WERI-Rb-1 (cell line): ENCODE data around the gene SEMA3B.
"Not testable (repeated sequence)": the region's sequence is repeated elsewhere in the genome, so short reads cannot be mapped to it uniquely, and the experiment has no call there.

Experiments
- DNase-seq: peaks from one replicate; pipeline ENCODE4 v3.0.0-alpha.2; 2020
- H3K27ac ChIP-seq: fragments of 250-450 bp; sonication (Bioruptor Pico); 2 replicates; pipeline ENCODE4 v1.5.1; 2020; ENCODE audit warnings: mild to moderate bottlenecking, moderate library complexity
- H3K27me3 ChIP-seq: fragments of 250-450 bp; sonication (Bioruptor Pico); 2 replicates; pipeline ENCODE4 v1.5.1; 2021; ENCODE audit warnings: mild to moderate bottlenecking, low read depth, moderate library complexity; ENCODE audit not compliant: insufficient read depth, severe bottlenecking
- H3K36me3 ChIP-seq: fragments of 250-450 bp; sonication (Bioruptor Pico); 2 replicates; pipeline ENCODE4 v1.5.1; 2020; ENCODE audit warnings: mild to moderate bottlenecking, moderate library complexity
- H3K4me3 ChIP-seq: 2 replicates; pipeline ENCODE4 v1.5.1; 2011; ENCODE audit warnings: low read depth, mild to moderate bottlenecking, control low read depth, low read length
- H3K9me3 ChIP-seq: fragments of 250-450 bp; sonication (Bioruptor Pico); 2 replicates; pipeline ENCODE4 v1.5.1; 2021; ENCODE audit warnings: mild to moderate bottlenecking, moderate library complexity; ENCODE audit not compliant: severe bottlenecking
- TF ChIP-seq, protein P1 (sequence below): IDR thresholded peaks from 2 replicates; pipeline ENCODE4 v1.5.1; 2011; ENCODE audit warnings: low read depth, mild to moderate bottlenecking, control low read depth, inconsistent platforms, low read length

Gene SEMA3B

DNA sequence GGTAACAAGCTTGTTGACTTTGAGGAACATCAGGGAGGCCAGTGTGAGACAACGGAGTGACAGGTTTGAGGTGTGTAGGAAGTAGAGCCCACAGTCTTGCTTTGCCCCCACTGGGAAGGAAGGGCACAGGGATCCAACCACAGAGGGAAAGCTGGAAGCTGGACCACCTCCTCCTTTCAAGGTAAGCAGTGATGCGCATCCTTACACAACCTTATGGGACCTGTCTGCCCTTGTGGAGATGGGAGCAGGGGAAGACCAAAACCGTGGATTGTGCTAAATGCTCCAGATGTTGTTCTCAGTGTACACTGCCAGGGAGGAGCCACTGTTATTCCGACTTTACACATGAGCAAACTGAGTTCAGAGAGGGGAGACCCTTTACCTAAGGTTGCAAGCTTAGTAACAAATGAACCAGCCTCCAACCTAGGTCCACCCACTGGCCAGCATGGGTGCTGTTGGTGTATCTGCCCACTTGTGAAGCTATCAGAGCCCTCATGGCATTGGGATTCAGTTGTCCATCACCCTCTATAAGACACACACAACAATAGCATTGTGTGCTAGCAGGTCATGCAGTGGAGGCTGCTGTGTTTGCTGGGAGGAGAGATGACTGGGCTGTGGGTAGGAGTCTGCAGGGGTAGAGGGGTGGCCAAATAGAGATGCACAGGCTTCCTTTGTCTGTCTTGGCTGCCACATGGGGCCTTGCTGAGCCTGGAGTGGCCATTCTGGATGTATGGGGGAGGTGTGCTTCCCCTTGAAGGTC, 9.4 kb downstream of the SEMA3B start:
- H3K27me3 ChIP-seq, result peaks cover 2% of the 10 kb centered on the region
- TF ChIP-seq, protein P1, sequence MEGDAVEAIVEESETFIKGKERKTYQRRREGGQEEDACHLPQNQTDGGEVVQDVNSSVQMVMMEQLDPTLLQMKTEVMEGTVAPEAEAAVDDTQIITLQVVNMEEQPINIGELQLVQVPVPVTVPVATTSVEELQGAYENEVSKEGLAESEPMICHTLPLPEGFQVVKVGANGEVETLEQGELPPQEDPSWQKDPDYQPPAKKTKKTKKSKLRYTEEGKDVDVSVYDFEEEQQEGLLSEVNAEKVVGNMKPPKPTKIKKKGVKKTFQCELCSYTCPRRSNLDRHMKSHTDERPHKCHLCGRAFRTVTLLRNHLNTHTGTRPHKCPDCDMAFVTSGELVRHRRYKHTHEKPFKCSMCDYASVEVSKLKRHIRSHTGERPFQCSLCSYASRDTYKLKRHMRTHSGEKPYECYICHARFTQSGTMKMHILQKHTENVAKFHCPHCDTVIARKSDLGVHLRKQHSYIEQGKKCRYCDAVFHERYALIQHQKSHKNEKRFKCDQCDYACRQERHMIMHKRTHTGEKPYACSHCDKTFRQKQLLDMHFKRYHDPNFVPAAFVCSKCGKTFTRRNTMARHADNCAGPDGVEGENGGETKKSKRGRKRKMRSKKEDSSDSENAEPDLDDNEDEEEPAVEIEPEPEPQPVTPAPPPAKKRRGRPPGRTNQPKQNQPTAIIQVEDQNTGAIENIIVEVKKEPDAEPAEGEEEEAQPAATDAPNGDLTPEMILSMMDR, result no peak
- H3K9me3 ChIP-seq, result no peaks in the 10 kb centered on the region
- H3K4me3 ChIP-seq, result no peak overlapping the region
- no peak overlapping the region for H3K27ac ChIP-seq
- no peaks in the 10 kb centered on the region for H3K36me3 ChIP-seq
- DNase-seq, result no peak

DNA sequence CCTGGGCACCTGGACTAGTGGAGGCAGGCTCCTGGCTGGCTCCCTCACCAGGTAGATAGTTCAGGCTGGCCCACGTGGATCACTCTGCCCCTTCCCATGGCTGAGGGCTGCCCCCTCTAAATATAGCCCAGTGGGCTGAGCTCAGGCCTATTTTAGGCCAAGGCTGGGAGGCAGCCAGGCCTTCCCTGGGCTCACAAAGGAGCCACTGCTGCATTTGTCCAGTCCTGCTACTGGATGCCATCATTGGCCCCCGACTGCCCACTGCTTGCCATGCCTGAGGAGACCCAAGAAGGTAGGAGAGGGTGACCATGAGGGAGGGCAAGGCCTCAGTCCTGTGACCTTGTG, 9.9 kb downstream of the SEMA3B start, which contains the start of gene LSMEM2:
Gene LSMEM2, plus strand, starts transcription at position 208 of the 345 bp plus-strand sequence. Its CDS starts 27 bp downstream, at position 235.
- Histone ChIP-seq H3K27ac (no peak within 1 kb of the TSS), H3K36me3 (no peaks in the 10 kb centered on the region), H3K27me3 (no peaks in the 10 kb centered on the region), H3K9me3 (no peaks in the 10 kb centered on the region), H3K4me3 (no peak within 1 kb of the TSS)
- TF ChIP-seq, protein P1, result no peak
- no peak for DNase-seq

DNA sequence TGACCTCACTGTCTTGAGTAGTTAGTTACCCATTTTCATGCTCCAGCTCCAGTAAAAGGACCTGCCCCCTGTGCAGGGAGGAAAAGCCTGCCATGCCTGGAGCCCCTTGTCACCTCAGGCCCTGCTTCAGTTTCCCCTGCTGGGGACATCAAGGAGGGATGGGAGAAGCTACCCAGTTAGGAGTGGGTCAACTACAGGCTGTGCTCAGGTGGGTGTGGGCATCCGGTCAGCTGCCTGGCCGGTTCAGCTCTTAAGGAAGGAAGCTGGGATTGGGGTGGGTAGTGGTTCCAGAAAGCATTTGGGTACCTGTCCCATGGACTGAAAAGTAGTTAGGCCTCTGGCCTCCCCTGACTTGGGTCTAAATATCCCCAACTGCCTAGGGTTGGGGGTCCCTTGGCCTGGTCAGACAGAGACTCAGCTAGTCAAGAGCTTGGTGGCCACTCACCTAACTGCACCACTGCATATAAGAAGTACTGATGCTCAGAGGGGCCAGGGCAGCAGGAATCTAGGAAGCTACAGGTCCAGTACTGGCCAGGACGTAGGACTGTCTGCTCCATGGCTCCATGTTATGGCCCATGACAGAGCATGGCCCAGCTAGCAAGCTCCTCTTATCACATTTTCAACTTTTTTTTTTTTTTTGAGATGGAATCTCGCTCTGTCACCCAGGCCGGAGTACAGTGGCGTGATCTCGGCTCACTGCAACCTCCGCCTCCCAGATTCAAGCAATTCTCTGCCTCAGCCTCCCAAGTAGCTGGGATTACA, 10.5 kb downstream of the SEMA3B start:
- Histone ChIP-seq H3K27ac (no peak overlapping the region), H3K36me3 (no peaks in the 10 kb centered on the region), H3K9me3 (no peaks in the 10 kb centered on the region), H3K27me3 (no peaks in the 10 kb centered on the region), H3K4me3 (no peak overlapping the region)
- TF ChIP-seq, protein P1, result no peak
- no peak for DNase-seq

DNA sequence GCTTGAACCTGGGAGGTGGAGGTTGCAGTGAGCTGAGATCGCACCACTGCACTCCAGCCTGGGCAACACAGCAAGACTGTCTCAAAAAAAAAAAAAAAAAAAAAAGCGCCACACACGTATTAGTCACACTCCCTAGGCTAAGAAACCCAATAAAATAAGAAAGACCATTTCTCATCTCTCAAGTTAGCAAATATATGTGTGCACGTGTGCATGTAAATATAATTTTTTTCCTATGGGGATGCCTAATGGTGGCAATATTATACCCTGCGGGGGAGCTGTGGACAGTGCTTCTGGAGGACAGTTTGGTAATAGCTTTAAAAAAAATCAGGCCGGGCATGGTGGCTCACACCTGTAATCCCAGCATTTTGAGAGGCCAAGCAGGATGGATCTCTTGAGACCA, 15.2 kb downstream of the SEMA3B start:
- not testable (repeated sequence) for H3K27ac ChIP-seq, H3K27me3 ChIP-seq, H3K9me3 ChIP-seq, H3K4me3 ChIP-seq, DNase-seq
- peaks cover 17% of the 10 kb centered on the region for H3K36me3 ChIP-seq

DNA sequence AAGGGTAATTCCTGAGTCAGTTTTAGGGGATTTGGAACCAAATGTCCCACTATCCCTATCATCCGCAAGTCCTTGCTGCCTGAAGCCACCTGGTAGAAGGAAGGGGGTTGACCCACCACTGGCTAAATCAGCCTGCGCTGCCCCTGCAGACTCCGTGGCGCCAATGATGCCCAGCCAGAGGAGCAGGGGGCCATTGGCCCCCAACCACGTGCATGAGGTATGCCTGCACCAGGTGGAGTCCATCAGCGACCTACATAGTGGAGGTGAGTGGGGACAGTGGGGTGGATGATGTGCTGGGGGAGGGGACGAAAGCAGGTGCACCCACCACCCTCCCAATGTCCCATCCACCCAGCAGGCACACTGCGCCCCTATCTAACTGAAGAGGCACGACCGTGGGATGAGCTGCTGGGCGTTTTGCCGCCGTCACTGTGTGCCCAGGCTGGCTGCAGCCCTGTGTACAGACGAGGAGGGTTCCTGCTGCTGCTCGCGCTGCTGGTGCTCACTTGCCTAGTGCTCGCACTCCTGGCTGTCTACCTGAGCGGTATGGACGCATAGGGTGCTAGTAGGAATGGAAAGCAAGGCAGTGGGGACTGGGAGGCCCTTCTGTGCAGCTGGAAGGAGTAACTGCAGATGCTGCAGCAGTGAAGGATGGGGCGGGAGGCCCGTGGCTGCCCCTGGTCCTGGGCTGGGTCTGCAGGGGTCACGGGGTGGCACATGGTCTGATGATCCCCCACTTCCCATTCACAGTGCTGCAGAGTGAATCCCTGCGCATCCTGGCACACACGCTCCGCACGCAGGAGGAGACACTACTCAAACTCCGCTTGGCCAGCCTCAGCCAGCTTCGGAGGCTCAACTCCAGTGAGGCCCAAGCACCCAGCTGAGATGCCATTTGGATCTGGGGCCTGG, 17.6 kb downstream of the SEMA3B start:
- no peak overlapping the region for H3K27ac ChIP-seq
- TF ChIP-seq, protein P1, result no peak
- no peak overlapping the region for H3K4me3 ChIP-seq
- no peaks in the 10 kb centered on the region for H3K9me3 ChIP-seq
- H3K36me3 ChIP-seq, result peaks cover 33% of the 10 kb centered on the region
- no peaks in the 10 kb centered on the region for H3K27me3 ChIP-seq
- no peak for DNase-seq

DNA sequence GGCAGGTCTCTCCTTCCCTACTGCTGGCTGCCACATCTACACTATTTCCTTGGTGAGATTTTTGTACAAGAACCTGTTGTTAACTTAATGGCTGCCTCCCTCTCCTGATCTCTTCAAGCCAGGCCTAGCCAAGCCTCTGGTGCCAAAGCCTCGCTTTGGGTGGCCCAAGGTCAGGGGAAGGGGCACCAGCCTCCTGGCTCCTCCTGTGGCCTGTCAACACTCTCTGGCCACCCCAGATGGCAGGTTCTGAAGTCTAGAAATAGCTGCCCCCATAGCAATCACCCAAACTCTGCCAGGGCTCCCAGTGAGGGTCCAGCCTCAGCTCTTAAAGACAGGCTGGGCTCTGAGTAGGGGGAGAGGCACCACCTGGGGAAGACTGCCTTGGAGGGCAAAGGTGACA, 18.3 kb downstream of the SEMA3B start:
- no peak for DNase-seq
- Histone ChIP-seq H3K36me3 (peaks cover 36% of the 10 kb centered on the region), H3K4me3 (no peak overlapping the region), H3K27me3 (no peaks in the 10 kb centered on the region), H3K27ac (no peak overlapping the region), H3K9me3 (no peaks in the 10 kb centered on the region)
- TF ChIP-seq, protein P1, result no peak
